SJSA1 (cell line): Measurements from ENCODE around the gene ERN1. TPM values are rescaled to one million over a fixed set of nuclear protein-coding genes. Genes with fewer than 3 reads are reported as not detected.

Source experiments
- DNase-seq, 2 experiments: peaks; one replicate each; pipeline ENCODE4 v3.0.0-alpha.2; 2015 to 2020; ENCODE audit warnings: low spot score in 2 of 2, low read depth in 1 of 2
- H3K27ac ChIP-seq: fragments of 250-450 bp; sonication (Bioruptor Pico); 2 replicates; pipeline ENCODE4 v1.5.1; 2020; ENCODE audit warnings: mild to moderate bottlenecking, moderate library complexity
- H3K27me3 ChIP-seq: fragments of 250-450 bp; sonication (Bioruptor Pico); replicated peaks from 2 replicates; pipeline ENCODE4 v1.5.1; 2020; ENCODE audit warnings: mild to moderate bottlenecking, moderate library complexity
- H3K36me3 ChIP-seq: fragments of 250-450 bp; sonication (Bioruptor Pico); 2 replicates; pipeline ENCODE4 v1.5.1; 2020; ENCODE audit warnings: mild to moderate bottlenecking
- H3K4me1 ChIP-seq: fragments of 250-450 bp; sonication (Bioruptor Pico); replicated peaks from 2 replicates; pipeline ENCODE4 v1.6.1; 2021; ENCODE audit warnings: mild to moderate bottlenecking
- H3K4me3 ChIP-seq: fragments of 250-450 bp; sonication (Bioruptor Pico); 2 replicates; pipeline ENCODE4 v1.5.1; 2020; ENCODE audit warnings: mild to moderate bottlenecking
- H3K9me3 ChIP-seq: fragments of 250-450 bp; sonication (Bioruptor Pico); replicated peaks from 2 replicates; pipeline ENCODE4 v1.5.1; 2020; ENCODE audit warnings: mild to moderate bottlenecking
- total RNA-seq: library from RNA; depleted of rRNA; stranded (reverse); fragments of >200 nt; shearing (Covaris generic); gene quantifications from 2 replicates; pipeline ENCODE4 v1.2.3, GENCODE V29; 2014; rRNA removed

Gene ERN1
- total RNA-seq, 1 experiment from 2014 or later: 5.8 TPM

- no peak overlapping the region for H3K27ac ChIP-seq
- no peak overlapping the region for H3K4me3 ChIP-seq
- no peaks in the 10 kb centered on the region for H3K36me3 ChIP-seq
- peaks cover 24% of the 10 kb centered on the region for H3K27me3 ChIP-seq
- H3K4me1 ChIP-seq: peaks cover 6% of the 10 kb centered on the region
- H3K9me3 ChIP-seq: no peaks in the 10 kb centered on the region
- DNase-seq: no peak
These were observed 140.2 kb downstream of the ERN1 start for GRCh38 chr17:63989622-63990345.

Other genes starting within 250 kb of the ERN1 start
- not detected in 2 replicates for gene GH2, start 248.2 kb downstream of the ERN1 start, total RNA-seq
- not detected in 2 replicates for gene CSH1, start 233.6 kb downstream of the ERN1 start, total RNA-seq
- not detected in 2 replicates for gene CSHL1, start 218.9 kb downstream of the ERN1 start, total RNA-seq
- not detected in 2 replicates for gene GH1, start 211.3 kb downstream of the ERN1 start, total RNA-seq
- gene CD79B, start 197.8 kb downstream of the ERN1 start, total RNA-seq: not detected in 2 replicates
- not detected in 2 replicates for gene SCN4A, start 157.2 kb downstream of the ERN1 start, total RNA-seq
- 0.08 TPM in 1 of 2 replicates, not detected in the other for gene PRR29, start 131.8 kb downstream of the ERN1 start, total RNA-seq
- 0.87 TPM in 1 of 2 replicates, not detected in the other for gene ICAM2, start 109.5 kb downstream of the ERN1 start, total RNA-seq
- gene TEX2, start 133.1 kb upstream of the ERN1 start, total RNA-seq: 10.7 and 13.7 TPM in 2 replicates